SK-N-MC (cell line): ENCODE results near the gene CIZ1.

Experiments
- DNase-seq: peaks from one replicate; pipeline ENCODE4 v3.0.0-alpha.2; 2011; ENCODE audit warnings: low read depth, low spot score
- H3K27ac ChIP-seq: fragments of 200-600 bp; sonication (generic); 2 replicates; pipeline ENCODE4 v1.5.1; 2016; ENCODE audit warnings: mixed run types
- H3K36me3 ChIP-seq: fragments of 200-600 bp; sonication (generic); 2 replicates; pipeline ENCODE4 v1.6.1; 2017; ENCODE audit warnings: antibody characterized with exemption, low read length, mixed read lengths; ENCODE audit not compliant: insufficient read depth
- H3K4me3 ChIP-seq: fragments of 200-600 bp; sonication (generic); 2 replicates; pipeline ENCODE4 v1.5.1; 2016
- H3K9ac ChIP-seq: fragments of 200-600 bp; sonication (generic); 2 replicates; pipeline ENCODE4 v1.8.0; 2017; ENCODE audit warnings: mixed run types, mixed read lengths; ENCODE audit not compliant: insufficient read length
- H3K9me3 ChIP-seq: fragments of 200-600 bp; sonication (generic); 2 replicates; pipeline ENCODE4 v1.6.1; 2017; ENCODE audit warnings: low read depth, mild to moderate bottlenecking, antibody characterized with exemption, low read length, moderate library complexity, mixed read lengths
- EZH2 ChIP-seq: fragments of 200-600 bp; sonication (generic); IDR thresholded peaks from one replicate; pipeline ENCODE4 v1.6.1; 2017; ENCODE audit warnings: antibody characterized with exemption
- FOXP2 ChIP-seq: optimal IDR thresholded peaks from 2 replicates; pipeline ENCODE3; 2011; ENCODE audit warnings: mild to moderate bottlenecking, moderate library complexity; ENCODE audit not compliant: insufficient read depth; ENCODE audit errors: extremely low read length, control extremely low read depth
- POLR2AphosphoS5 ChIP-seq: IDR thresholded peaks from 2 replicates; pipeline ENCODE4 v1.6.1; 2012; ENCODE audit warnings: mild to moderate bottlenecking, low read depth, low read length, borderline replicate concordance

The CIZ1 gene

GRCh38 chr9:128163027-128163515, 28.3 kb downstream of the CIZ1 start:
- Histone ChIP-seq H3K9me3 (no peaks in the 10 kb centered on the region), H3K4me3 (no peak overlapping the region), H3K36me3 (peaks cover 24% of the 10 kb centered on the region; the same call in 1 of the 2 replicates), H3K9ac (no peak overlapping the region), H3K27ac (no peak overlapping the region)
- TF ChIP-seq FOXP2 (no peak), POLR2AphosphoS5 (no peak), EZH2 (no peak)
- DNase-seq = no peak

- H3K9me3 ChIP-seq = no peaks in the 10 kb centered on the region
- no peak overlapping the region for H3K9ac ChIP-seq
- TF ChIP-seq FOXP2 = no peak
- TF ChIP-seq EZH2 = no peak
- TF ChIP-seq POLR2AphosphoS5 = no peak
- no peak overlapping the region for H3K4me3 ChIP-seq
- no peak overlapping the region for H3K27ac ChIP-seq
- H3K36me3 ChIP-seq = peaks cover 24% of the 10 kb centered on the region; the same call in 1 of the 2 replicates
- DNase-seq = no peak
Observed at GRCh38 chr9:128162215-128163026, 29.0 kb downstream of the CIZ1 start.

GRCh38 chr9:128161215-128161902, 30.0 kb downstream of the CIZ1 start:
- peak overlapping the region; percentile 95 for H3K4me3 ChIP-seq

GRCh38 chr9:128160603-128160987, 30.8 kb downstream of the CIZ1 start:
- peak overlapping the region; percentile 81 for H3K9ac ChIP-seq
- no peak for DNase-seq
- TF ChIP-seq FOXP2 (no peak), POLR2AphosphoS5 (no peak), EZH2 (no peak)
- no peaks in the 10 kb centered on the region for H3K9me3 ChIP-seq
- peaks cover 9% of the 10 kb centered on the region; the same call in 1 of the 2 replicates for H3K36me3 ChIP-seq
- H3K4me3 ChIP-seq = peak overlapping the region; percentile 95
- H3K27ac ChIP-seq = no peak overlapping the region

More at GRCh38 chr9:128161215-128161902, 30.0 kb downstream of the CIZ1 start:
- H3K27ac ChIP-seq = no peak overlapping the region
- peaks cover 14% of the 10 kb centered on the region; the same call in 1 of the 2 replicates for H3K36me3 ChIP-seq
- no peak for DNase-seq
- no peaks in the 10 kb centered on the region for H3K9me3 ChIP-seq
- no peak for TF ChIP-seq EZH2
- TF ChIP-seq POLR2AphosphoS5 = 0 out of 2 replicates have a peak, but pooled peaks have one; percentile 6
- peak overlapping the region; percentile 81 for H3K9ac ChIP-seq

GRCh38 chr9:128159784-128160602, 31.4 kb downstream of the CIZ1 start, which contains the start of gene BBLN:
Gene BBLN (plus strand): TSS chr9:128160265. CDS start chr9:128160408, 143 bp downstream.
- TF ChIP-seq EZH2 = no peak
- peak; percentile 85 for TF ChIP-seq POLR2AphosphoS5
- Histone ChIP-seq H3K9ac (peak within 1 kb of the TSS; percentile 81), H3K27ac (peak within 1 kb of the TSS; percentile 54), H3K4me3 (peak within 1 kb of the TSS; percentile 95), H3K36me3 (peaks cover 8% of the 10 kb centered on the region; the same call in 1 of the 2 replicates), H3K9me3 (no peaks in the 10 kb centered on the region)
- peak; percentile 18 for DNase-seq

GRCh38 chr9:128159522-128159783, 31.9 kb downstream of the CIZ1 start:
- peaks cover 8% of the 10 kb centered on the region; the same call in 1 of the 2 replicates for H3K36me3 ChIP-seq
- no peak for DNase-seq
- peak overlapping the region; percentile 95 for H3K4me3 ChIP-seq
- peak overlapping the region; percentile 54 for H3K27ac ChIP-seq
- H3K9ac ChIP-seq = peak overlapping the region; percentile 61
- TF ChIP-seq FOXP2 = no peak
- no peak for TF ChIP-seq POLR2AphosphoS5
- TF ChIP-seq EZH2 = no peak
- H3K9me3 ChIP-seq = no peaks in the 10 kb centered on the region

GRCh38 chr9:128155736-128156500, 35.5 kb downstream of the CIZ1 start:
- TF ChIP-seq EZH2 = no peak
- TF ChIP-seq POLR2AphosphoS5 = no peak
- no peak for TF ChIP-seq FOXP2
- Histone ChIP-seq H3K27ac (no peak overlapping the region), H3K9ac (no peak overlapping the region), H3K9me3 (no peaks in the 10 kb centered on the region), H3K36me3 (no peaks in the 10 kb centered on the region), H3K4me3 (no peak overlapping the region)
- no peak for DNase-seq
